GM19099 (cell line): ENCODE results near the gene MCOLN1.

Source experiments
- POLR2A ChIP-seq: IDR thresholded peaks from 3 replicates; pipeline ENCODE4 v1.6.1; 2011; ENCODE audit warnings: low read depth; ENCODE audit not compliant: insufficient read length; ENCODE audit errors: extremely low read depth

MCOLN1 gene

DNA sequence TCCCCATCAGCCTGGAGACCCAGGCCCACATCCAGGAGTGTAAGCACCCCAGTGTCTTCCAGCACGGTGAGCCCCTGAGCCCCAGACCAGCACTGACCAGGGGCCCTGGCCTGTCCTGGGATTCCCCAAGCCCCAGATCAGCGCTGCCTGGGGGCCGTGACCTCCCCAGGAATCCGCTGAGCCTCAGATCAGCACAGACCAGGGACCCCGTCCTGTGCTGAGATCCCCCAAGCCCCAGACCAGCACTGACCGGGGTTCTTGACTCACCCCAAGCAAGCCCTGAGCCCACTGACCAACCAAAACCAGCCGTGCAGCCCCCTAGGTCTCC, 5.7 kb downstream of the MCOLN1 start:
- no peak for TF ChIP-seq POLR2A

DNA sequence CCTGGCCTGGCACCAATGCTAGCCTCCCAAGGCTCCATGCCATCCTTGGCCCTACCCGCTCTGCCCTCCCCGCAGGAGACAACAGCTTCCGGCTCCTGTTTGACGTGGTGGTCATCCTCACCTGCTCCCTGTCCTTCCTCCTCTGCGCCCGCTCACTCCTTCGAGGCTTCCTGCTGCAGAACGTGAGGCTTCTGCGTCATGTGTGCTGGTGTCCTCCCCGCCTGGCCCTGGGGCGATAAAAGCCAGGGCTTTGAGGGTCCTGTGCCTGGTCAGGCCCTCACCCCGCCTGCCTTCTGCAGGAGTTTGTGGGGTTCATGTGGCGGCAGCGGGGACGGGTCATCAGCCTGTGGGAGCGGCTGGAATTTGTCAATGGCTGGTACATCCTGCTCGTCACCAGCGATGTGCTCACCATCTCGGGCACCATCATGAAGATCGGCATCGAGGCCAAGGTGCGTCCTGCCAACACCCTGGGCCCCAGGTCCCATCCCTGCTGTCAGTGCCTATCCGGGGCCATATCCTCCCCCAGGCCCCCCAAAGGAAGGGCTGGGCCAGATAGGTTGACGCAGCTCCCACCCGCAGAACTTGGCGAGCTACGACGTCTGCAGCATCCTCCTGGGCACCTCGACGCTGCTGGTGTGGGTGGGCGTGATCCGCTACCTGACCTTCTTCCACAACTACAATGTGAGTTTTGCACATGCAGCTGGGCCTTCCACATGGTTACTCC, 6.3 kb downstream of the MCOLN1 start:
- no peak for TF ChIP-seq POLR2A

GRCh38 chr19:7529246-7529600, 6.8 kb downstream of the MCOLN1 start:
- TF ChIP-seq POLR2A = no peak

DNA sequence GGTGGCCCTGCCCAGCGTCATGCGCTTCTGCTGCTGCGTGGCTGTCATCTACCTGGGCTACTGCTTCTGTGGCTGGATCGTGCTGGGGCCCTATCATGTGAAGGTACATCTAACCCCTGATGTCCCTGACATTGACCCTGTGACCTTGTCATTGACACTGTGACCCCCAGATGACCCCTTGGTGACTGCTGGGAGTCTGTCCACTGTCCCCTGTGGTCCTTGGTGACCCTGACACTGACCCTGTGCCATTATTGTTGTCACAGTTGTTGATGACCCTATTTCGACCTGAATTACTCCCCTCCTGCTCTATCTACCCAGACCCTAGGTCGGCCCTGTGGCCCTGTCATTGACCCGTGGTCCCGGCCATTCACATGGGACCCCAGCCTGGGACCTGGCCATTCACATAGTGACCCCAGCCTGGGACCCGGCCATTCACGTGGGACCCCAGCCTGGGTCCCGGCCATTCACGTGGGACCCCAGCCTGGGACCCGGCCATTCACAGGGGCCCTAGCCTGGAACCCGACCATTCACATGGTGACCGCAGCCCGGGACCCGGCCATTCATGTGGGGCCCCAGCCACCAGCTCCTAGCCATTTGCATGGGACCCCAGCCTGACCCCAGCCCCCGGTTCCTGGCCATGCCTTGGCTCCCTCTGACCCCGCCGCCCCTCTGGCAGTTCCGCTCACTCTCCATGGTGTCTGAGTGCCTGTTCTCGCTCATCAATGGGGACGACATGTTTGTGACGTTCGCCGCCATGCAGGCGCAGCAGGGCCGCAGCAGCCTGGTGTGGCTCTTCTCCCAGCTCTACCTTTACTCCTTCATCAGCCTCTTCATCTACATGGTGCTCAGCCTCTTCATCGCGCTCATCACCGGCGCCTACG, 7.4 kb downstream of the MCOLN1 start:
- TF ChIP-seq POLR2A = no peak

GRCh38 chr19:7533281-7533885, 11.0 kb downstream of the MCOLN1 start:
- TF ChIP-seq POLR2A = no peak

DNA sequence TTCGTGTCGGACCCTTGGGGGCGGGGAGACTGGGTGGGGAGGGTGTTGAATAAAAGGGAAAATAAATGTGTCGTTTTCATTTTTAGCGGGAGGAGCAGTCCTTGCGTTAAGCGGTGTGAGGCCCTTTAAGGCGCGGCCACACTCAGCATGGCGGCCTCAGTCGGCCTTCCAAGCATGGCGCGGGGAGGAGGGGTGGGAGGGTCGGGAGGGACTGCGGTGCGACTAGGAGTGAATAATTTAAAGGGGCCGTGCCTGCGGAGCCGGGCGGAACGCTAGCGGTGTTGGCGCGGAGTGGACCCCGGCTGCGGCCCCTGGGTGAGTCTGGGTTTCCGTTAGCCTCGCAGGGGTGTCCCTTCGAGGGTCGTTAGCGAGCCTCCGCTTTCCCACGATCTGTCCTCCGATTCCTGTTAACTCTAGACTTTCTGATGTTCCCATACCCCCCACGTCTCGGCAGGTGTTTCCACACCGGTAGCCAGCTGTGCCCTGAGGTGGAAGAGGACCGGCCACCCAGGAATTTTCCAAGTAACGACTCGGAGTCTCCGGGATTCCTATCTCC, 11.6 kb downstream of the MCOLN1 start:
- TF ChIP-seq POLR2A = no peak

DNA sequence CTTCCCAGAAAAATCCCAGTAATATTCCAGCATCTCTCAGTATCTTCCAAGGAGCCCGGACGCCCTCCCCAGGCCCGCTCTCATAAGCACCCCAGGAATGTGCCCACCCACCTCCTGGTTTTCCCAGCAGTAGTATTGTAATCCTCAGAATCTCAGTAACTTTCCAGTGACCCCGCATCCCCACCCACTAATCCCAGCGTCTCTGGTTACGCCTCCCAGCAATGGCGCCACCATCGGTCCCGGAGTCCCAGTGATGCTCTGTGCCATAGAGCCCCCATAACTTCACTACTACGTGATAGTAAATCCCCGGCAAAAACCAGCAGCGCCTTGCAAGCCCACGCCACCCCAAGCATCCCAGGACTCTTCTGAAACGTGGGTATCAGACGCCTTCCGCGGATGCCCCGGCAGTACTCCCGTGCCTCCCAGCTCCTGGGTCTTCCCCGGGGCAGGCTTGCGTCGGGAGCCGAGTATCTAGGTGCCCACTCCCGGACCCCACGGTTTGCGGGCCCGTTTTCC, 12.2 kb downstream of the MCOLN1 start:
- TF ChIP-seq POLR2A = no peak

DNA sequence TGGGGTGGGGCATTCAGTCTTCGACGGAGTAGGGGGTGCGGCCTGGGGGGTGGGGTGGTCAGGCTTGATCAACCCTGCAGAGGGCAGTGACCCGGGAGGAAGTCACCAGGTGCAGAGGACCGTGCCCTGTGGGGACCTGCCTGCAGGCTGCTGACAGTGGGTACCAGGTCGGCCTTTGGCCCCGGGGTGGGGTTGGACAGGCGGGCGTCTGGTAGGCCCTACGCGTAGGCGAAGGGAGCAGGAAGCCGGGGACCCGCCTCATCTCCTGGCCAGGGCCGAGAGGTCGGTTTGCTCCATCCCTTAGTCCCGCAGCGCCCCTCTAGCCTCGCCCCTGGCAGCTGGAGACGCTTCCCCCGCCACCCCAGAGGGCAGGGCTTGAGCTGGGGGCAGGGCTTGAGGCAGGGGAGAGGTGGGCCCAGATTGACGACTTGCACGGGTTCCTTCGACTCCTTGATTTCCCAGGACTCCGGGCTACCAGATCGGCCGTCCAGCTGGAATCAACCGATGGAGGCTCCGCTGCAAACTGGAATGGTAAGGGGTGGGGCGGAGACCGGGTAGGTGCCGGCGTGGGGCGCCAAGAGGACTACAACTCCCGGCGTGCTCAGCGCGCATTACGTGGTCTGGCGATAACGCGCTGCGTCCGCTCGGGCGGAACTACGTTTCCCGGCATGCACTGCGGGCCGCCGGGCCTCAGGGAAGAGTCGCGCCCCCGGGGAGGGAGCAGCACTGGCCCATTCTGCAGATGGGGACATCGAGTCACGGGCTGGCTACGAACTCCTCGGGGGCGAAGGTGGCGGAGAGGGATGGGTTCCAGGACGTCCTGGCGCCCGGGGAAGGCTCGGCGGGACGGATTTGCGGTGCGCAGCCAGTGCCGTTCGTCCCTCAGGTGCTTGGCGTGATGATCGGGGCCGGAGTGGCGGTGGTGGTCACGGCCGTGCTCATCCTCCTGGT, 12.9 kb downstream of the MCOLN1 start, which contains the start of gene PNPLA6:
Gene PNPLA6 (plus strand): TSS at position 671 of the 951 bp plus-strand sequence. CDS start 72 bp downstream, at position 743.
- TF ChIP-seq POLR2A = no peak

DNA sequence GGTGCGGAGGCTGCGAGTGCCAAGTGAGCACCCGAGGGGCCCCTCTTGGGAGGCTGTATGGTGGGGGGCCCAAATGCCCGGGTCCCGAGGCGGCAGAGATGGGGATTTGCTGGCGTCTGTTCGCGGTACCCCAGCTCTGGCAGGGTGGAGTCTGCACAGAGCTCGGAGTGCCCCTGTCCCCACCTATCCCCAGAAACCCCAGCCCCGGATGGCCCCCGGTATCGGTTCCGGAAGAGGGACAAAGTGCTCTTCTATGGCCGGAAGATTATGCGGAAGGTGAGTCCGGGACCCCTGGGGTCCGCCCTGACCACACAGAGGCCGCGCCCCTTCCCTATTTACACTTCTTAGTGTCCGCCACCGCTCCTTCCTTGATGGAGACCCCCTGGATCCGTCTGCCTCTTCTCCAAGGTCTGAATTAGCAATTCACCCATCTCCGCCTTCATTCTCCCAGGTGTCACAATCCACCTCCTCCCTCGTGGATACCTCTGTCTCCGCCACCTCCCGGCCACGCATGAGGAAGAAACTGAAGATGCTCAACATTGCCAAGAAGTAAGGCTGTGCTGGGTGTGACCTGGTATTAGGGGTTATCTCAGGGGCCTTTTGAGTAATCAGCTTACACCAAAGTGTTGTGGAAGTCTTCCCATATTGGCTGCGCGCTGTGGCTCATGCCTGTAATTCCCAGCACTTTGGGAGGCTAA, 13.7 kb downstream of the MCOLN1 start:
- no peak for TF ChIP-seq POLR2A

- no peak for TF ChIP-seq POLR2A
These were observed 17.5 kb downstream of the MCOLN1 start for GRCh38 chr19:7539827-7540425.

DNA sequence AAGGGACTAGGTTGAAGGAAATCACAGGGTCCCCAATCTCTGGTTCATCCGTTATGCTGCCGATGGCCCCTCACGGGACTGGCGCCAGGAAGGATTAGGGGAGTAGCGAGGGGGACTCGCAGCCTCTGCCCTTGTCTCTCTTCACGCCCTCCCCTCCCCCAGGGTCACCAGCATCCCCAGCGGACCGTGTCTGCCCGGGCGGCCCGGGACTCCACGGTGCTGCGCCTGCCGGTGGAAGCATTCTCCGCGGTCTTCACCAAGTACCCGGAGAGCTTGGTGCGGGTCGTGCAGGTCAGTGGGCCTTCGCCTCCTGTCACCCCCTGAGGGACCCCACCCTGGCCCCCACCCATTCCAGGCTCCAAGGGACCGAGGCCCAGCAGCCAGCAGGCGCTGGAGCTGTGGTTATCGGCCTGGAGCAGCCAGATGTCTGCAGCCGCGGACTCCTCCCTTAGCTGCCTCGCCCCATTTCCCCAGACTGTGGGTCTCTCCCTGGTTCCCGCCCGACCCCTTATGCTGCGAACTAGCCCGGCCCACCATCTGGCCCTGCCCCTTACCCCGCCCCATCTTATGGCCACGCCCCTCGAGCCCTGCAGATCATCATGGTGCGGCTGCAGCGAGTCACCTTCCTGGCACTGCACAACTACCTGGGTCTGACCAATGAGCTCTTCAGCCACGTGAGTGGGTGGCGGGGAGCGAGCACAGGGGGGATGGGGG, 18.5 kb downstream of the MCOLN1 start:
- no peak for TF ChIP-seq POLR2A

DNA sequence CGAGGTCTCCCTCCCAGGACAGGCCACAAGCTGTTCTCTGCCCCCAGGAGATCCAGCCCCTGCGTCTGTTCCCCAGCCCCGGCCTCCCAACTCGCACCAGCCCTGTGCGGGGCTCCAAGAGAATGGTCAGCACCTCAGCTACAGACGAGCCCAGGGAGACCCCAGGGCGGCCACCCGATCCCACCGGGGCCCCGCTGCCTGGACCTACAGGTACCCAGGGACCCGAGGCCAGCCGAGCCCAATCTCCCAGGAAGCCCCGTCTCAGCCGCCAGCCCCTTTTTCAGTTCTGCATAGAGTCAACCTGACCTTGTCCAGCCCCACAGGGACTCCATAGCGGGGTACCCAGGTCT, 19.0 kb downstream of the MCOLN1 start:
- TF ChIP-seq POLR2A = no peak
